Left ventricle myocardium superior (tissue), 1 donor: Measurements from ENCODE around the gene GP1BA. TPM values are rescaled to one million over a fixed set of nuclear protein-coding genes. Genes with fewer than 3 reads are reported as not detected.

Source experiments
- ATAC-seq: fragments of 200-7000 bp; cut with Tn5 transposase; one replicate; pipeline ENCODE4 v1.9.1; 2020; ENCODE audit warnings: mild to moderate bottlenecking, moderate library complexity
- DNase-seq: peaks from one replicate; pipeline ENCODE4 v3.0.0-alpha.2; 2020
- intact Hi-C: fragments of 100-400 bp; cut with micrococcal nuclease; formaldehyde crosslinking; loops from one replicate; pipeline ENCODE4 v1.11.0; 2022
- long read RNA-seq: library from polyadenylated mRNA; unstranded; transcript quantifications from one replicate; pipeline ENCODE4 v2.0.0, GENCODE V29; 2021
- total RNA-seq: library from RNA; stranded (reverse); fragmentation: NEBNext Ultra II Directional; extraction: Animal tissue kit (Norgen Biotek cat#: 25700); gene quantifications from one replicate; pipeline ENCODE4 v1.2.1, GENCODE V29; 2021
- donor health status: DM: no; HTN: yes; CAD: no; lungs with severe emphysema.

Gene GP1BA
- not detected for total RNA-seq
- long read RNA-seq, partial matches to known transcripts: 0 of 1 reads
- long read RNA-seq, other reads (novel, unspliced or antisense): 1 of 1 reads

DNA sequence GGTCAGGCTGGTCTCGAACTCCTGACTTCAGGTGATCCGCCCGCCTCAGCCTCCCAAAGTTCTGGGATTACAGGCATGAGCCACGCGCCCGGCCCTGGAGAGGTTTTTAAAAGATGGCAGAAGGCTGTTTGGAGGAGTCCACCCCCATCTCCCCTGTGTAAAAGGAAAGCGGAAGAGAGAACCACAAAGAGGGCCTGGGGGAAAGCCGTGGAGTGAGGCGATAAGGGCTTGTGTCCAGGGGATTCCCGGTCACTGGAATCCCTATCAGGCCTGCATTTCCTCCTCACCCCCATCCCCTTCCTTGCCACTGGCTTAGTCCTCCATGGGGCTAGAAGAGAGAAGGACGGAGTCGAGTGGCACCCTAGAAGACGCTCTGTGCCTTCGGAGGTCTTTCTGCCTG, at the start of gene GP1BA:
Gene GP1BA, plus strand, starts transcription at position 315 of the 400 bp plus-strand sequence. CDS start 328 bp downstream, outside the sequence.
- intact Hi-C loops: no loop called here
- ATAC-seq: no peak

DNA sequence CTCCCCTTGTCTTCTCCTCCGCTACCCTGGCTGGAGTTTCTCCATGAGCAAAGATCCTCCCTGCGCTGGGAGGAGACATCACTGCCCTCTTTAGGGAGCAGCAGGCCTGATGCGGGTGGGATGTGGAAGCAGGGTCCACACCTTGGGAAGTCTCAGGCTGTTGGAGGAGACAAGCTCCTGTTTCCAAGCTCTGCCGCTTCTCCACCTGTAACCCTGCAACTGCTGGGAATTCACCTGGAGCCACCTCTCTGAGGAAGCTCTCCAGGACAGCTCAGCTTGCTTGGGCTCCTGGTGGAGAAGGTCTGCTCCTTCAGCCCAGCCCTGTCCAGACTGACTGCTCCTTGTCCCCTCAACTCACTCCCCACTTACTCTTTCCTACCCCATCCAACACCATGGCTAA, 47.6 kb upstream of the GP1BA start:
- ATAC-seq: no peak

More for the DNA sequence above, at the start of gene GP1BA:
- DNase-seq: no peak

DNA sequence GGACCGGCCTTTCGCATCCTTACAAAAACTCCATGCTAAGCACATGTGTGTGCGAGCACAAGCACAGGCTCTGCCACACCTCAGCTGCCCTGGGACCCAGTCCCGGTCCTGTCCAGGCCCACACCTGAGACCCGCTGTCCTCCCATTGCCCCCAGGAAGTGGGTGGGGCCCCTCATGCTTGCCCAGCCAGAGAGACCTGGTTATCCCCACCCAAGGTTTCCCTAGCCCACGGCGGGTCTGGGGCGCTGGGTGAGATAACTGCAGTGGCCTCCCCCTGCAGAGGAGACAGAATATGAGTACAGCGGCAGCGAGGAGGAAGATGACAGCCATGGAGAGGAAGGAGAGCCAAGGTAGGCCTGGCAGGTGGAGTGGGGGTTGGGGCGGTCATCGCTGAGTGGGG, 45.2 kb upstream of the GP1BA start:
- intact Hi-C loops: loop anchor here (10.0 kb wide), 1 partner anchor 92 kb away; the partner anchor contains the start of gene PSMB6
- DNase-seq (no peak), ATAC-seq (no peak)

More for the DNA sequence above, 47.6 kb upstream of the GP1BA start:
- intact Hi-C loops: loop anchor here (10.0 kb wide), 1 partner anchor 90 kb away; the partner anchor contains the start of gene PSMB6
- no peak for DNase-seq

DNA sequence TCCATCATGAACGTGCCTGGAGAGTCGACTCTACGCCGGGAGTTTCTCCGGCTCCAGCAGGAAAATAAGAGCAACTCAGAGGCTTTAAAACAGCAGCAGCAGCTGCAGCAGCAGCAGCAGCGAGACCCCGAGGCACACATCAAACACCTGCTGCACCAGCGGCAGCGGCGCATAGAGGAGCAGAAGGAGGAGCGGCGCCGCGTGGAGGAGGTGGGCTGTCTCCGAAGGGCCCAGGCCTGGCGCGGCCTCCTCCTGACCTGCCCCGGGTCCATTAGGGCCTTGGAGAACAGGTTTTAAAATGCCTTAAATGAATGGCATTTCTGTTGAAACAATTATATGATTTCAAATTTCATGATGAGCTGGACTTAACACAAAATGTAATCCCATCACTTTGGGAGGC, 44.5 kb upstream of the GP1BA start:
- intact Hi-C loops: loop anchor here (10.0 kb wide), 1 partner anchor 93 kb away; the partner anchor contains the start of gene PSMB6
- ATAC-seq: no peak

DNA sequence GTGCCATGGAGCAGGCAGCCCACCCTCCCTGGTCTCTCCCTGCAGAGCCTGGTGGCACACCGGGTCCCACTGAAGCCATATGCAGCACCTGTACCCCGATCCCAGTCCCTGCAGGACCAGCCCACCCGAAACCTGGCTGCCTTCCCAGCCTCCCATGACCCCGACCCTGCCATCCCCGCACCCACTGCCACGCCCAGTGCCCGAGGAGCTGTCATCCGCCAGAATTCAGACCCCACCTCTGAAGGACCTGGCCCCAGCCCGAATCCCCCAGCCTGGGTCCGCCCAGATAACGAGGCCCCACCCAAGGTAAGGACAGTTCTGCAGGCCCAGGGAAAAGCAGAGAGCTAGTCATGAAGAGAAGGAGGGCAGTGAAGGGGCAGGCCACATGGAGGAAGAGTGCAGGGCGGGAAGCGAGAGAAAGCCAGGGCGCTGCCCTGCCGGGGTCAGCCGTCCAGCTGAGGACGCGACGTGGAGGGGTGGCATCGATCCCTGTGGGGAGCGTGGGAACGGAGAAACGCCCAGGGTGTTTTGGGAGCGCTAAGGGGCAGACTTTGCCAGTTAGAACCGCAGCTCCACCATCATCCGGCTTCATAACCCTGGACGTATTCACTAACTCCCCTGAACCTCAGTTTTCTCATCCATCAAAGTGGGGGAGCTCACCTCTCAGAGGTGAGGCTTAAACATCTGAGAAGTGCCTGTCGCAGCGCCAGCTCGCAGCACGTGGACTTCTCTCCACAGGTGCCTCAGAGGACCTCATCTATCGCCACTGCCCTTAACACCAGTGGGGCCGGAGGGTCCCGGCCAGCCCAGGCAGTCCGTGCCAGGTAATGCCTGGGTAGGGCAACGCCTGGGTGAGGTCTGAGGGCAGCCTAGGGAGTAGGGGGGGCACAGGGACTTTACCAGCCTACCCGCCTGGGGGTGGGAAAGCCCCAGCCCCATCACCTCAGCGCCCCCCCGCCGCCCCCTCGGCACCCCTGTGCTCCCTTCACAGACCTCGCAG, 40.4 kb upstream of the GP1BA start:
- intact Hi-C loops: loop anchor here (10.0 kb wide), 1 partner anchor 177 kb away; the partner anchor contains the start of gene ARRB2
- ATAC-seq: no peak

More for the DNA sequence above, 44.5 kb upstream of the GP1BA start:
- no peak for DNase-seq

DNA sequence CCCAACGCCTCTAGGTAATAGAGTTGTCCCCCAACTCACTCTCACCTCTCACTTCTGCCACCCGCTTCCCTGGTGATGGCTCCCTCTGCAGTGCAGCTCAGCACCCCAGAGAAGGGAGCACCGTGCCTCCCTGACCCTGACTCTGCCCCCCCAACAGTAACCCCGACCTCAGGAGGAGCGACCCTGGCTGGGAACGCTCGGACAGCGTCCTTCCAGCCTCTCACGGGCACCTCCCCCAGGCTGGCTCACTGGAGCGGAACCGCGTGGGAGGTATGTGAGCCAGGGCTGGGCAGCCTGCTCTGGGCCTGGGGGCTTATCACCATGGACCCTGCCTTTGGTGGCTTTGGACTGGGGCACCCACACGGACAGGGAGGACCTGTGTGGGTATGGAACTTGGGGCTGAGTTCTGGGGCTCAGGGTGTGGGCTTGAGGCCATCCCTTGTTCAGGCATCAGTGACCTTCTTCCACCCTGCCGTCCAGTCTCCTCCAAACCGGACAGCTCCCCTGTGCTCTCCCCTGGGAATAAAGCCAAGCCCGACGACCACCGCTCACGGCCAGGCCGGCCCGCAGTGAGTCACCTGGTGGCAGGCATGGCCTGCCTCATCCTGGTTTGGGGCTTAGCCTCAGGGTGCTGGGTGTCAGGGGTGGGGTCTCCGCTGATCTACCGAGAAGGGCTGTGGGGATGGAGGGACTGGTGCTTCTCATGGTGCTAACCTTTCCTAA, 39.4 kb upstream of the GP1BA start:
- DNase-seq (no peak), ATAC-seq (no peak)
- intact Hi-C loops: loop anchor here (10.0 kb wide), 1 partner anchor 178 kb away; the partner anchor contains the start of gene ARRB2

More for the DNA sequence above, 40.4 kb upstream of the GP1BA start:
- DNase-seq: no peak

- ATAC-seq (no peak), DNase-seq (no peak)
- intact Hi-C loops: loop anchor here (10.0 kb wide), 1 partner anchor 178 kb away; the partner anchor contains the start of gene ARRB2
Observed at GRCh38 chr17:4893272-4893671, 38.8 kb upstream of the GP1BA start.

GRCh38 chr17:4893721-4894560, 38.1 kb upstream of the GP1BA start:
- intact Hi-C loops: loop anchor here (10.0 kb wide), 1 partner anchor 179 kb away; the partner anchor contains the start of gene ARRB2
- no peak for ATAC-seq
- no peak for DNase-seq

GRCh38 chr17:4895121-4895520, 37.0 kb upstream of the GP1BA start:
- intact Hi-C loops: loop anchor here (10.0 kb wide), 1 partner anchor 180 kb away; the partner anchor contains the start of gene ARRB2
- ATAC-seq: no peak
- peak; percentile 12 for DNase-seq

- intact Hi-C loops: loop anchor here (10.0 kb wide), 1 partner anchor 181 kb away; the partner anchor contains the start of gene ARRB2
- DNase-seq: peak; percentile 25
Observed at GRCh38 chr17:4895657-4896331, 36.3 kb upstream of the GP1BA start.

DNA sequence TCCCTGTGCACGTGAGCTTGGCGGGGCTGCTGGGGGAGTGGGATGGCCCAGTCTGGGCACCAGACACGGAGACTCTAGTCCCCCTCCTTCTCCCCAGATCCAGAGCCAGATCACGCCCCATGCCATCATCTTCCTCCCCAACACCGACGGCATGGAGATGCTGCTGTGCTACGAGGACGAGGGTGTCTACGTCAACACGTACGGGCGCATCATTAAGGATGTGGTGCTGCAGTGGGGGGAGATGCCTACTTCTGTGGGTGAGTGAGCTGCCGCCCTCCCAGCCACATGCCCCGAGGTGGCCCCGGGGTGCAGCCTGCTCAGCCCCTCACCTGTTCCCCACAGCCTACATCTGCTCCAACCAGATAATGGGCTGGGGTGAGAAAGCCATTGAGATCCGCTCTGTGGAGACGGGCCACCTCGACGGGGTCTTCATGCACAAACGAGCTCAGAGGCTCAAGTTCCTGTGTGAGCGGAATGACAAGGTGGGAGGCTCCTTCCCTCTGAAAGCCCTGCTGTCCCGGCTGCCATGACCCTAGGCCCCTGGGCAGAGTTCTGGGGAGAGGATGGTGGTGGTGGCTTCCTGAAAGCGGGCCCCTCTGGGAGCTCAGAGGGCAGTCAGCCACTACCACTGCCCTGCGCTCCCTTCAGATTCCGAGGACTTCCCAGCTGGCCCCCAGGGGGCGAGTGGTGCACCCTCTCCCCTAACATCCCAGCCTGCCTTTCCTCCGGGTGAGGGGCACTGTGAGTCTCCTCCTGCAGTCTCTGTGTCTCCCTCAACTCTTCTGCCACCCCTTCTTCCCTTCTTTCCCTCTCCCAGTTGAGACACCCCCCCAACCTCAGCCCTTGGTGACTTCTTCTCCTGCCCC, 35.5 kb upstream of the GP1BA start:
- ATAC-seq (no peak), DNase-seq (peak; percentile 29)
- intact Hi-C loops: loop anchor here (10.0 kb wide), 1 partner anchor 182 kb away; the partner anchor contains the start of gene ARRB2

More at GRCh38 chr17:4895657-4896331, 36.3 kb upstream of the GP1BA start:
- no peak for ATAC-seq

GRCh38 chr17:4897198-4897687, 34.8 kb upstream of the GP1BA start:
- intact Hi-C loops: loop anchor here (10.0 kb wide), 1 partner anchor 182 kb away; the partner anchor contains the start of gene ARRB2
- peak; percentile 18 for DNase-seq

GRCh38 chr17:4897785-4898184, 34.3 kb upstream of the GP1BA start:
- no peak for DNase-seq
- intact Hi-C loops: loop anchor here (10.0 kb wide), 1 partner anchor 183 kb away; the partner anchor contains the start of gene ARRB2
- ATAC-seq: no peak

More at GRCh38 chr17:4897198-4897687, 34.8 kb upstream of the GP1BA start:
- ATAC-seq: no peak

- ATAC-seq (no peak), DNase-seq (peak; percentile 34)
- intact Hi-C loops: loop anchor here (10.0 kb wide), 1 partner anchor 184 kb away; the partner anchor contains the start of gene ARRB2
Observed at GRCh38 chr17:4898351-4898750, 33.7 kb upstream of the GP1BA start.

DNA sequence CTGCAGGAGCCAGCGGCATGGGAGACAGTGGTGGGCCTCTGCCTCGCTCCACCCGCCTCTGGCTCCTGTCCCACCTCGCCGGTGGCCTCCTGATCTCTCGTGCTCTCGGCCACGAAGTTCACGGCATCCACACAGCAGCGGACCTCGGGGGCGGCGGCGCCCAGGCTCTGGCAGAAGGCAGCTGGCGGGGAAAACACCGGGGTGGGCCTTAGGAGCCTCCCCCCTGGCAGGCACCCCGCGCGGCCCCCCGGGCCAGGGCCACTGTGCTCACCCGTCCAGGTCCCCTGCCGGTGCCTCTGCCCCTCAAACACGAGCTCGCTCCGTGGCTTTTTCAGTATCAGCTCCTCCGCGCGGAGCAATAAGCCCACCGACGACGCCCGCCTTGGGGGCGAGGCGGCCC, 33.1 kb upstream of the GP1BA start:
- intact Hi-C loops: loop anchor here (10.0 kb wide), 1 partner anchor 184 kb away; the partner anchor contains the start of gene ARRB2
- ATAC-seq (no peak), DNase-seq (peak; percentile 41)
